ENCODE data around the gene NRXN3. TPM values are rescaled to one million over a fixed set of nuclear protein-coding genes. Genes with fewer than 3 reads are reported as not detected.

Gene NRXN3
- total and polyA plus RNA-seq, 2 experiments from 2014 or later, result 5.7 to 7.1 TPM

DNA sequence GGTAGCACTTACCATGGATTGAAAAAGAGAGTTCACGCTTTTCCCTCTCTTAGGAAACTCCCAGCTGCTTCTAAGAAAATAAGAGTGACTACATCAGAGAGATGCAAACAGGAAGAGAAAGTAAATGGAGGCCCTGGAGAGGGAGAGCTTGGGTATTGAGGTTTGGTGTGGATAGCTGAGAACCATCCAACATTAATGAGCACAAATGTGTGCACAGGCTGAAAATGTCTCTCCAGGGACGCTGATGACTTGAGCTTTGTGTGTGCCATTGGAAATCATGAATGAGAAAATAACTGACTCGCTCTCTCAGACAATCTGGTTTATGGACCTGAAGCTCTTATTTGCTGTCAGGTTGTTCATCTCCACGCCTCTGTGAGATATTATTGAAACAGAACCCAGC, 318.8 kb downstream of the NRXN3 start:
- Histone ChIP-seq H3K4me1 (ENCODE audit: insufficient read depth) (no peaks in the 10 kb centered on the region), H3K79me2 (no peaks in the 10 kb centered on the region), H3K9me3 (ENCODE audit: low read depth) (no peaks in the 10 kb centered on the region), H3K27ac (no peak overlapping the region), H3K4me2 (no peak overlapping the region), H3K4me3 (no peak overlapping the region), H3K27me3 (no peaks in the 10 kb centered on the region), H2AFZ (no peak overlapping the region), H4K20me1 (ENCODE audit: insufficient read depth, poor library complexity, severe bottlenecking) (no peaks in the 10 kb centered on the region), H3K36me3 (replicated peaks; ENCODE audit: insufficient read depth, low read depth) (no peaks in the 10 kb centered on the region), H3K9me2 (replicated peaks; ENCODE audit: insufficient read depth) (no peaks in the 10 kb centered on the region)
- no peak for TF ChIP-seq EZH2 (IDR thresholded peaks at IDR 0.05; ENCODE audit: borderline replicate concordance)
- no peak for TF ChIP-seq EZH2phosphoT487 (IDR thresholded peaks at IDR 0.05; ENCODE audit: low read depth, severe bottlenecking, unreplicated experiment)
- TF ChIP-seq, protein P1, sequence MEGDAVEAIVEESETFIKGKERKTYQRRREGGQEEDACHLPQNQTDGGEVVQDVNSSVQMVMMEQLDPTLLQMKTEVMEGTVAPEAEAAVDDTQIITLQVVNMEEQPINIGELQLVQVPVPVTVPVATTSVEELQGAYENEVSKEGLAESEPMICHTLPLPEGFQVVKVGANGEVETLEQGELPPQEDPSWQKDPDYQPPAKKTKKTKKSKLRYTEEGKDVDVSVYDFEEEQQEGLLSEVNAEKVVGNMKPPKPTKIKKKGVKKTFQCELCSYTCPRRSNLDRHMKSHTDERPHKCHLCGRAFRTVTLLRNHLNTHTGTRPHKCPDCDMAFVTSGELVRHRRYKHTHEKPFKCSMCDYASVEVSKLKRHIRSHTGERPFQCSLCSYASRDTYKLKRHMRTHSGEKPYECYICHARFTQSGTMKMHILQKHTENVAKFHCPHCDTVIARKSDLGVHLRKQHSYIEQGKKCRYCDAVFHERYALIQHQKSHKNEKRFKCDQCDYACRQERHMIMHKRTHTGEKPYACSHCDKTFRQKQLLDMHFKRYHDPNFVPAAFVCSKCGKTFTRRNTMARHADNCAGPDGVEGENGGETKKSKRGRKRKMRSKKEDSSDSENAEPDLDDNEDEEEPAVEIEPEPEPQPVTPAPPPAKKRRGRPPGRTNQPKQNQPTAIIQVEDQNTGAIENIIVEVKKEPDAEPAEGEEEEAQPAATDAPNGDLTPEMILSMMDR (IDR thresholded peaks at IDR 0.05; ENCODE audit: poor library complexity), result no peak
- WGBS (ENCODE audit: low lambda C conversion rate, missing lambda C conversion rate), result 93% methylated on average over 4 of the region's 4 CpGs
- no peak for DNase-seq (ENCODE audit: low spot score)

DNA sequence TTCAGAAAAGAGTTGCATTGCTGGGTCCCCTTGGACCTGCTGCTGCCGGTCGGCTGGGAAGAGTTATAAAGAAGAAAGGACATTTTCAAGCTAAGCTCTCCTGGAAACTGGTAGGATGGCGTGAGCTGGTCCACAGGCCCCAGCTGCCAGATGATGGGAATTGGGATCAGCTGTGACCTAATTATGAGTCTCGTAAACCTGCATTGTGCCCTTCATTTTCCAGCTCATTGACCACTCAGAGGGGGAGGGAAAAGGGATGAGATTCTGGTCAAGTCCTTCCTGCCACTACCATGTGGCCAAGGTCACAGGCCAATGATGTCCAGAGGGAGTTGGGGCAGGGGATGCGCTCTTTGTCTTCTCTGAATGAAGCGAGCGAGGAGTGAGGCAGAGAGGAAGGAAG, 320.9 kb downstream of the NRXN3 start:
- Histone ChIP-seq H3K27me3 (no peaks in the 10 kb centered on the region), H3K9me3 (ENCODE audit: low read depth) (no peaks in the 10 kb centered on the region), H3K4me2 (no peak overlapping the region), H4K20me1 (ENCODE audit: insufficient read depth, poor library complexity, severe bottlenecking) (no peaks in the 10 kb centered on the region), H3K36me3 (replicated peaks; ENCODE audit: insufficient read depth, low read depth) (no peaks in the 10 kb centered on the region), H2AFZ (no peak overlapping the region), H3K4me3 (no peak overlapping the region), H3K27ac (no peak overlapping the region), H3K79me2 (no peaks in the 10 kb centered on the region), H3K9me2 (replicated peaks; ENCODE audit: insufficient read depth) (no peaks in the 10 kb centered on the region), H3K4me1 (ENCODE audit: insufficient read depth) (no peaks in the 10 kb centered on the region)
- TF ChIP-seq EZH2 (IDR thresholded peaks at IDR 0.05; ENCODE audit: borderline replicate concordance) (no peak), EZH2phosphoT487 (IDR thresholded peaks at IDR 0.05; ENCODE audit: low read depth, severe bottlenecking, unreplicated experiment) (no peak)
- TF ChIP-seq, protein P1 (IDR thresholded peaks at IDR 0.05; ENCODE audit: poor library complexity), result no peak
- DNase-seq (ENCODE audit: low spot score), result no peak
- WGBS (ENCODE audit: low lambda C conversion rate, missing lambda C conversion rate), result 78% methylated on average over 7 of the region's 7 CpGs

DNA sequence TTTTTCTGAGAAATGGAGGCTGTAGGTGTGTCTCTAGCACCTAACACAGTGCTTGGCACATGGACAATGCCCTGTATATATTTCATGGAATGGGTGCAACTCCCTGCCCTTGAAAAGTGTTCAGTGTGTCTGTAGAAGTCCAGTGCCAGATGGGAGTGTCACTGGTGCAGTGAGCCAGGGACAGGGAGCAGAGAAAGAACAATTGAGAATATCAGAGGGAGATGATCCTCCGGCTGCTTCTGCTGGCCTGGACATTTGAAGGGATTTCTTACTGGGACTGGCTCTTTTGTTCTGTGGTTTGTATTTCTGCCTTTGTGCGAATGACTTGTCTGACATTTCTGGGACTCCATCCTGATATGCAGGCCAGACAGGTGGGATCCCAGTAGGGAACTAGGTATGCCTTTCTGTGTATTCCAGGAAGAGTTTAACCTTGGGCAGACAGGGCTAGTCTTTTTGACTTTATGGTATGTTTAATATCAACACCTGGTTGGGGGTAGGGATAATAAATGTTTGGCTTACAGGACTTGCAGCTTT, 328.0 kb downstream of the NRXN3 start:
- 95% methylated on average over 2 of the region's 2 CpGs for WGBS (ENCODE audit: low lambda C conversion rate, missing lambda C conversion rate)
- Histone ChIP-seq H3K9me3 (ENCODE audit: low read depth) (no peaks in the 10 kb centered on the region), H3K36me3 (replicated peaks; ENCODE audit: insufficient read depth, low read depth) (no peaks in the 10 kb centered on the region), H3K79me2 (no peaks in the 10 kb centered on the region), H3K27me3 (no peaks in the 10 kb centered on the region), H3K9me2 (replicated peaks; ENCODE audit: insufficient read depth) (no peaks in the 10 kb centered on the region), H4K20me1 (ENCODE audit: insufficient read depth, poor library complexity, severe bottlenecking) (no peaks in the 10 kb centered on the region), H3K4me2 (no peak overlapping the region), H3K4me1 (ENCODE audit: insufficient read depth) (no peaks in the 10 kb centered on the region), H3K4me3 (no peak overlapping the region), H3K27ac (no peak overlapping the region), H2AFZ (no peak overlapping the region)
- DNase-seq (ENCODE audit: low spot score), result no peak
- no peak for TF ChIP-seq EZH2 (IDR thresholded peaks at IDR 0.05; ENCODE audit: borderline replicate concordance)
- no peak for TF ChIP-seq EZH2phosphoT487 (IDR thresholded peaks at IDR 0.05; ENCODE audit: low read depth, severe bottlenecking, unreplicated experiment)
- TF ChIP-seq, protein P1 (IDR thresholded peaks at IDR 0.05; ENCODE audit: poor library complexity), result no peak
